ENCODE measurements around the gene AGFG1. TPM values are rescaled to one million over a fixed set of nuclear protein-coding genes. Genes with fewer than 3 reads are reported as not detected.

Gene AGFG1
- total RNA-seq, 1 experiment from 2014 or later, result 109 TPM

GRCh38 chr2:227545990-227546389, 74.0 kb downstream of the AGFG1 start:
- no peaks in the 10 kb centered on the region for H3K79me1 ChIP-seq (ENCODE audit: insufficient read depth, low read depth, low read length, poor library complexity, severe bottlenecking)
- H4K20me1 ChIP-seq (ENCODE audit: control insufficient read depth, insufficient read depth, insufficient read length), result no peaks in the 10 kb centered on the region
- Mint-ChIP-seq H3K27me3 (ENCODE audit: low read depth) (no peaks in the 10 kb centered on the region), H3K36me3 (ENCODE audit: insufficient read depth in 1 of 3, low read depth in 3 of 3) (peaks cover 64 to 82% (median 82%) of the 10 kb centered on the region in 3 experiments), H3K4me3 (no peak overlapping the region), H3K27ac (no peak overlapping the region), H3K9me3 (peaks cover 33 to 39% of the 10 kb centered on the region in 2 experiments), H3K4me1 (no peaks in the 10 kb centered on the region)
- peak; percentile 45 for DNase-seq
- no peak overlapping the region for H3K23ac ChIP-seq (ENCODE audit: insufficient read length, low read depth, low read length)
- no peak overlapping the region for H3K9ac ChIP-seq (ENCODE audit: extremely low read depth, insufficient read length, low read length)
- no peak overlapping the region for H2BK120ac ChIP-seq (ENCODE audit: low read depth, low read length, poor library complexity, severe bottlenecking)
- no peak overlapping the region for H3K4ac ChIP-seq (ENCODE audit: low read depth, low read length)
- no peak overlapping the region for H2BK12ac ChIP-seq (ENCODE audit: insufficient read length, low read depth, low read length)
- peak; percentile 35; the same call in 2 of the 3 replicates for TF ChIP-seq CTCF (conservative IDR thresholded peaks at IDR 0.05)
- H3K9me3 ChIP-seq (ENCODE audit: control insufficient read depth, low read depth, low read length), result no peaks in the 10 kb centered on the region
- H3K23me2 ChIP-seq (ENCODE audit: insufficient read length, low read depth, low read length, poor library complexity, severe bottlenecking), result no peaks in the 10 kb centered on the region
- WGBS (ENCODE audit: extremely low coverage, insufficient read length, low lambda C conversion rate), result no CpG with 5 or more reads among the region's 11 CpGs
- no peak overlapping the region for H2BK20ac ChIP-seq (ENCODE audit: low read depth, low read length, poor library complexity, severe bottlenecking)
- H2BK15ac ChIP-seq (ENCODE audit: low read depth, low read length), result no peak overlapping the region
- H3K27ac ChIP-seq (ENCODE audit: insufficient read length, low read depth, low read length), result no peak overlapping the region
- no peak overlapping the region for H3T11ph ChIP-seq (ENCODE audit: low read length)
- H2AK5ac ChIP-seq (ENCODE audit: insufficient read length, low read length), result no peak overlapping the region
- no peak overlapping the region for H3K14ac ChIP-seq (ENCODE audit: insufficient read depth, low read length)
- H4K91ac ChIP-seq (ENCODE audit: insufficient read length, low read depth, low read length), result no peak overlapping the region
- H3K4me2 ChIP-seq (ENCODE audit: insufficient read depth, insufficient read length, low read length), result no peak overlapping the region
- no peak overlapping the region for H2BK5ac ChIP-seq (ENCODE audit: insufficient read length, low read length)
- H3K18ac ChIP-seq (ENCODE audit: insufficient read length, low read depth, low read length), result no peak overlapping the region
- H3K79me2 ChIP-seq (ENCODE audit: insufficient read depth, low read length), result no peaks in the 10 kb centered on the region
- H3K56ac ChIP-seq (ENCODE audit: insufficient read length, low read depth, low read length), result no peak overlapping the region
- no peaks in the 10 kb centered on the region for H3K27me3 ChIP-seq (ENCODE audit: insufficient read depth, low read length)
- H2AFZ ChIP-seq (ENCODE audit: low read length), result no peak overlapping the region
- H4K5ac ChIP-seq (ENCODE audit: insufficient read length, low read depth, low read length), result no peak overlapping the region
- H4K8ac ChIP-seq (replicated peaks; ENCODE audit: insufficient read length, low read depth, low read length), result no peak overlapping the region
- H3K4me1 ChIP-seq (ENCODE audit: insufficient read depth, low read length), result no peaks in the 10 kb centered on the region

Data from H9 (cell line).